ENCODE measurements around the gene RNF222. TPM values are rescaled to one million over a fixed set of nuclear protein-coding genes. Genes with fewer than 3 reads are reported as not detected.

Gene RNF222, protein sequence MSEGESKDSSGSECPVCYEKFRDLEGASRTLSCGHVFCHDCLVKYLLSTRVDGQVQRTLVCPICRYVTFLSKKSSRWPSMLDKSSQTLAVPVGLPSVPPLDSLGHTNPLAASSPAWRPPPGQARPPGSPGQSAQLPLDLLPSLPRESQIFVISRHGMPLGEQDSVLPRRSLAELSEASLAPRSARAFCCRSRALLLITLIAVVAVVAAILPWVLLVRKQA
- total RNA-seq (not detected), polyA plus RNA-seq (not detected)
- long read RNA-seq, donor 1 = 0 reads
- long read RNA-seq, donor 2 = 0 reads

DNA sequence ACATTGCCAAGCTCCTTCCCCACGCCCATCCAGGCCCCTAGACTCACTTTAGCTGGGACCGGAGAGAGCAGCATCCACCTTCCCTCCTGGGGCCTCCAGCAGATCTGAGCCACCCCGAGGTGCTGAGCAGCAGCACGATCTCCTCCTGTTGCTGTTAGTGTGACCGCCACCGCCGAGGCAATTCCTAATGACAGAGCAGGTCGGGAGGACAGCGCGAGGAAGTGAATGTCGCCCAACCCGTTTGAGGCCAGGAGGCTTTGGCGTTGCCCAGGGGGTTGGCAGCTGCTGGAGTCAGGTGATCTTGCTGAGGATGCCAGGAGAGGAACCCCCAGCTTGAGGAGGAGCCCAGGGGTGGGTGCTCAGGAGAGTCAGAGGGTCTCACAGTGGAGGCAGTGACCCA, at the start of gene RNF222:
Gene RNF222, minus strand, starts transcription at position 192 of the 400 bp plus-strand sequence. CDS start 4,366 bp downstream, outside the sequence.
- 57 to 63% (median 58%) methylated on average over 13 of the region's 13 CpGs for WGBS, 3 donors
- intact Hi-C loops (cut with DNase I) = no loop called here
- ATAC-seq (no peak), DNase-seq (no peak)
- no peak within 1 kb of the TSS for H3K4me3 ChIP-seq
- no peaks in the 10 kb centered on the region for H3K36me3 ChIP-seq (ENCODE audit: insufficient read depth in 1 of 2, low read depth in 1 of 2)
- TF ChIP-seq, protein P1, sequence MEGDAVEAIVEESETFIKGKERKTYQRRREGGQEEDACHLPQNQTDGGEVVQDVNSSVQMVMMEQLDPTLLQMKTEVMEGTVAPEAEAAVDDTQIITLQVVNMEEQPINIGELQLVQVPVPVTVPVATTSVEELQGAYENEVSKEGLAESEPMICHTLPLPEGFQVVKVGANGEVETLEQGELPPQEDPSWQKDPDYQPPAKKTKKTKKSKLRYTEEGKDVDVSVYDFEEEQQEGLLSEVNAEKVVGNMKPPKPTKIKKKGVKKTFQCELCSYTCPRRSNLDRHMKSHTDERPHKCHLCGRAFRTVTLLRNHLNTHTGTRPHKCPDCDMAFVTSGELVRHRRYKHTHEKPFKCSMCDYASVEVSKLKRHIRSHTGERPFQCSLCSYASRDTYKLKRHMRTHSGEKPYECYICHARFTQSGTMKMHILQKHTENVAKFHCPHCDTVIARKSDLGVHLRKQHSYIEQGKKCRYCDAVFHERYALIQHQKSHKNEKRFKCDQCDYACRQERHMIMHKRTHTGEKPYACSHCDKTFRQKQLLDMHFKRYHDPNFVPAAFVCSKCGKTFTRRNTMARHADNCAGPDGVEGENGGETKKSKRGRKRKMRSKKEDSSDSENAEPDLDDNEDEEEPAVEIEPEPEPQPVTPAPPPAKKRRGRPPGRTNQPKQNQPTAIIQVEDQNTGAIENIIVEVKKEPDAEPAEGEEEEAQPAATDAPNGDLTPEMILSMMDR (IDR thresholded peaks at IDR 0.05) = no peak
- no peak within 1 kb of the TSS for H3K27ac ChIP-seq
- no peaks in the 10 kb centered on the region for H3K4me1 ChIP-seq
- no peaks in the 10 kb centered on the region for H3K9me3 ChIP-seq
- H3K27me3 ChIP-seq (ENCODE audit: insufficient read depth in 3 of 3, low read length in 2 of 3) = peaks cover 0 to 48% (median 12%) of the 10 kb centered on the region in 3 donors

DNA sequence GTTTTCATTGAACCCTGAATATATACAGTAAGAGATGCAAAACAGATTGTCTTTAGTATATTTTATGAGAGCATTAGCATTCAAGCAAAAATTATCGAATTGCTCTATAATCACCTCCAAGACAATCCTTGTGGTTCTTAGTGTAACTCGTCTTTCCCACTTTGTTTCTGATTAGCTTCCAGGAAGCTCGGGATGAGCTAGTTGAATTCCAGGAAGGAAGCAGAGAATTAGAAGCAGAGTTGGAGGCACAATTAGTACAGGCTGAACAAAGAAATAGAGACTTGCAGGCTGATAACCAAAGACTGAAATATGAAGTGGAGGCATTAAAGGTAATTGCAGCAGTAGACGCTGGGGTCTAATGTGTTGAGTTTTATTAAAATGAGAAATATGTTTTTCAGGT, 47.9 kb upstream of the RNF222 start:
- Histone ChIP-seq H3K27ac (no peak overlapping the region), H3K9me3 (no peaks in the 10 kb centered on the region), H3K4me1 (peaks cover 17% of the 10 kb centered on the region), H3K36me3 (ENCODE audit: insufficient read depth in 1 of 2, low read depth in 1 of 2) (peaks cover 4 to 67% of the 10 kb centered on the region in 2 donors), H3K27me3 (ENCODE audit: insufficient read depth in 3 of 3, low read length in 2 of 3) (no peaks in the 10 kb centered on the region), H3K4me3 (no peak overlapping the region)
- 56 to 63% (median 60%) methylated on average over 4 of the region's 4 CpGs for WGBS, 3 donors
- intact Hi-C loops (cut with DNase I) = no loop called here
- TF ChIP-seq, protein P1 (IDR thresholded peaks at IDR 0.05) = no peak
- DNase-seq (no peak), ATAC-seq (no peak)

DNA sequence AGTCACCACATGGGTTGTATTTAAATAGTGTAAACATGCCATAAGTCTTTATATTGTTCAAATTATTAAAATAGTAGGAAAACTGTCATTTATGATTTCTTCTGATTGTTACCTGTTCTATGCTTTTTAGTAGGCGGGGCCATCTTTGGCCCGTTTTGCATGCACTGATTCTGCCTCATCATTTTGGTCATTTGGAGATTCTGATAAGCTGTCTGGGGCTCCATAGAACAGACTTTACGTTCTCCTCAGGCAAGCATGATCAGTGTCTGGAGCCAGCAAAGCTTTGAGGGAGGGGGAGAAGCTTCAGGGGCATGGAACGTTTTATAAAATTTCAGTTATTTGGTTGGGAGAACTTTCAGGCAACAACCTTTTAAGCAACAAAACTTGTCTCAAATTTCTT, 46.9 kb upstream of the RNF222 start:
- WGBS, 3 donors = 65 to 83% (median 74%) methylated on average over 4 of the region's 4 CpGs
- Histone ChIP-seq H3K27me3 (ENCODE audit: insufficient read depth in 3 of 3, low read length in 2 of 3) (no peaks in the 10 kb centered on the region), H3K9me3 (no peaks in the 10 kb centered on the region), H3K36me3 (ENCODE audit: insufficient read depth in 1 of 2, low read depth in 1 of 2) (peaks cover 4 to 56% of the 10 kb centered on the region in 2 donors), H3K27ac (no peak overlapping the region), H3K4me1 (peaks cover 17% of the 10 kb centered on the region), H3K4me3 (no peak overlapping the region)
- ATAC-seq = no peak
- intact Hi-C loops (cut with DNase I) = no loop called here
- TF ChIP-seq, protein P1 (IDR thresholded peaks at IDR 0.05) = no peak
- DNase-seq = no peak

DNA sequence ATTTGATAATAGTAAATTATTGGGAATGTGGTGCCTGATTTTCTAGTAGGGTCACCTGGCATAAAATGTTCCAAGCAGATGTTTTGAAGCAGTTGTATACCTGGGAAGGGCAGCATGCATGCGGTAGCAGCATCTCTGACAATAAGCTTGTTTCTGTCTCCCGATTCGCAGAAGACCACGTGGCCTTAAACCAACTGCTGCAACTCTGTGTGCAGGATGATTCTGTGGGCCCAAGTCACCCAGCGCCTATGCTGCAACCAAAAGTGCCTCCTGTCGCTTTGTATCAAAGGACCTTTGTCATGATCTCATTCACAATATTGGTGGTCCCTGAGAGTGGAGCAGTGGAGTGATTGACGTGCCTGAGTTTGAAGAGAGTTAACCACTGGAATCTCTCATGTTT, 46.1 kb upstream of the RNF222 start:
- peaks cover 17% of the 10 kb centered on the region for H3K4me1 ChIP-seq
- intact Hi-C loops (cut with DNase I) = no loop called here
- DNase-seq = no peak
- no peaks in the 10 kb centered on the region for H3K27me3 ChIP-seq (ENCODE audit: insufficient read depth in 3 of 3, low read length in 2 of 3)
- WGBS, 3 donors = 66 to 79% (median 70%) methylated on average over 7 of the region's 7 CpGs
- no peak overlapping the region for H3K27ac ChIP-seq
- peaks cover 3 to 52% of the 10 kb centered on the region in 2 donors for H3K36me3 ChIP-seq (ENCODE audit: insufficient read depth in 1 of 2, low read depth in 1 of 2)
- H3K9me3 ChIP-seq = no peaks in the 10 kb centered on the region
- ATAC-seq = no peak
- TF ChIP-seq, protein P1 (IDR thresholded peaks at IDR 0.05) = no peak
- H3K4me3 ChIP-seq = no peak overlapping the region

DNA sequence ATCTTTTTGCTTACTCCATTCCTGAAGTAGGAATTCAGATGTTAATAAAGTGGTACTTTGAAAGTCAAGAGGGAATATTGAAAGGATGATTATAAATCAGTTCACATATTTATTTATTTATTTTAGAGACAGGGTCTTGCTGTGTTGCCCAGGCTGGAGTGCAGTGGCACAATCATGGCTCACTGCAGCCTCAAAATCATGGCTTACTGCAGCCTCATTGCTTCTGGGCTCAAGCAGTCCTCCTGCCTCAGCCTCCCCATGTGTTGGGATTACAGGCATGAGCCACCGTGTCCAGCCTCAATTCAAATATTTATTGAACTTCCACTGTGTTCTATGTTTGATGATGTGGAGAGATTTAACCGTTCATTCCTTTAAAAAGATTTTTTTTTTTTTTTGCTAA, 44.7 kb upstream of the RNF222 start:
- Histone ChIP-seq H3K27me3 (ENCODE audit: insufficient read depth in 3 of 3, low read length in 2 of 3) (no peaks in the 10 kb centered on the region), H3K4me1 (peaks cover 30% of the 10 kb centered on the region), H3K4me3 (no peak overlapping the region), H3K9me3 (no peaks in the 10 kb centered on the region), H3K27ac (no peak overlapping the region), H3K36me3 (ENCODE audit: insufficient read depth in 1 of 2, low read depth in 1 of 2) (peaks cover 0 to 47% of the 10 kb centered on the region in 2 donors)
- TF ChIP-seq, protein P1 (IDR thresholded peaks at IDR 0.05) = no peak
- no peak for DNase-seq
- intact Hi-C loops (cut with DNase I) = no loop called here
- WGBS, 3 donors = 91 to 95% (median 93%) methylated on average over 2 of the region's 2 CpGs
- ATAC-seq = no peak

All from psoas muscle (tissue), 8 donors.